AG04450 (cell line): ENCODE measurements around the gene LMBR1L. TPM values are rescaled to one million over a fixed set of nuclear protein-coding genes. Genes with fewer than 3 reads are reported as not detected.

Source experiments
- CTCF ChIA-PET: fragments of 300-600, 350-600 bp; formaldehyde crosslinking; extraction: SDS; loops from one replicate; lab custom pipeline; 2022; ENCODE audit warnings: antibody characterized with exemption, inconsistent platforms; lab: Charles Lee
- POLR2A ChIA-PET: fragments of 350-600 bp; formaldehyde crosslinking; extraction: SDS; loops from one replicate; lab custom pipeline; 2021; ENCODE audit warnings: antibody characterized with exemption, inconsistent platforms; lab: Yijun Ruan, JAX
- DNase-seq: peaks from one replicate; pipeline ENCODE4 v3.0.0-alpha.2; 2011; ENCODE audit warnings: low read depth, low spot score
- H3K27ac ChIP-seq: one replicate; pipeline ENCODE4 v1.5.1; 2012; ENCODE audit warnings: low read depth, low read length, control low read depth
- H3K27me3 ChIP-seq: one replicate; pipeline ENCODE4 v1.6.0; 2012; ENCODE audit warnings: low read length; ENCODE audit not compliant: control insufficient read depth, insufficient read depth
- H3K4me3 ChIP-seq: 2 replicates; pipeline ENCODE4 v1.5.1; 2011; ENCODE audit warnings: mild to moderate bottlenecking, low read depth, low read length, control low read depth
- H3K9me3 ChIP-seq: 2 replicates; pipeline ENCODE4 v1.5.1; 2012; ENCODE audit warnings: low read length; ENCODE audit not compliant: control insufficient read depth, insufficient read depth
- polyA plus RNA-seq: library from polyadenylated mRNA; depleted of rRNA; stranded (reverse); fragments of >200 nt; gene quantifications from 2 replicates; pipeline ENCODE4 v1.2.3, GENCODE V29; 2011
- TF ChIP-seq, protein P1 (sequence below): IDR thresholded peaks from 2 replicates; pipeline ENCODE4 v1.5.1; 2011; ENCODE audit warnings: low read depth, low read length, control low read depth, inconsistent platforms

The LMBR1L gene
- polyA plus RNA-seq, 1 experiment: 34.1 TPM

DNA sequence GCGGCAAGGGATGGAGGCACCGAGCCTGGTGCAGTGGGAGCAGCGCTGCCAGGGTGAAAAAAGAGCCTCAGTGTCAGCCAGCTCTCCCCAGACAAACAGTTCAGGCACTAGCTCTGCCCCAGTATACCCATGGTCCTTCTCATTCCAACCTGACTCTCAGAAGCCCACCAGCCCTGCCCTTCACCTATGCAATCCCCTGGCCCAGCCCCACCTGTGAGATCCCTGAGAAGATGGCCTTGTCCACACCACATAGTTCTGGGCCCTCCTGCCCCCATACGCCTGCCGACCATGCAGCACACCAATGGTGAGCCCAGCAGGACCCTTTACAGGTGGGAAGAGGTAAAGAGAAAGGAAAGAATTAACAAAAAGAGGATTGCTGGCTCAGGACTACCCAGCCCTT is 56.6 kb downstream of the LMBR1L start:
- ChIA-PET POLR2A (no interaction called here), CTCF (interaction anchor here (3.1 kb wide), 1 partner anchor 10 kb away, joined by 12 read pairs; no protein-coding TSS in a partner anchor)
- DNase-seq: no peak
- H3K4me3 ChIP-seq: no peak overlapping the region
- TF ChIP-seq, protein P1, sequence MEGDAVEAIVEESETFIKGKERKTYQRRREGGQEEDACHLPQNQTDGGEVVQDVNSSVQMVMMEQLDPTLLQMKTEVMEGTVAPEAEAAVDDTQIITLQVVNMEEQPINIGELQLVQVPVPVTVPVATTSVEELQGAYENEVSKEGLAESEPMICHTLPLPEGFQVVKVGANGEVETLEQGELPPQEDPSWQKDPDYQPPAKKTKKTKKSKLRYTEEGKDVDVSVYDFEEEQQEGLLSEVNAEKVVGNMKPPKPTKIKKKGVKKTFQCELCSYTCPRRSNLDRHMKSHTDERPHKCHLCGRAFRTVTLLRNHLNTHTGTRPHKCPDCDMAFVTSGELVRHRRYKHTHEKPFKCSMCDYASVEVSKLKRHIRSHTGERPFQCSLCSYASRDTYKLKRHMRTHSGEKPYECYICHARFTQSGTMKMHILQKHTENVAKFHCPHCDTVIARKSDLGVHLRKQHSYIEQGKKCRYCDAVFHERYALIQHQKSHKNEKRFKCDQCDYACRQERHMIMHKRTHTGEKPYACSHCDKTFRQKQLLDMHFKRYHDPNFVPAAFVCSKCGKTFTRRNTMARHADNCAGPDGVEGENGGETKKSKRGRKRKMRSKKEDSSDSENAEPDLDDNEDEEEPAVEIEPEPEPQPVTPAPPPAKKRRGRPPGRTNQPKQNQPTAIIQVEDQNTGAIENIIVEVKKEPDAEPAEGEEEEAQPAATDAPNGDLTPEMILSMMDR: no peak
- H3K27me3 ChIP-seq: no peaks in the 10 kb centered on the region
- no peaks in the 10 kb centered on the region; the same call in 1 of the 2 replicates for H3K9me3 ChIP-seq
- no peak overlapping the region for H3K27ac ChIP-seq

DNA sequence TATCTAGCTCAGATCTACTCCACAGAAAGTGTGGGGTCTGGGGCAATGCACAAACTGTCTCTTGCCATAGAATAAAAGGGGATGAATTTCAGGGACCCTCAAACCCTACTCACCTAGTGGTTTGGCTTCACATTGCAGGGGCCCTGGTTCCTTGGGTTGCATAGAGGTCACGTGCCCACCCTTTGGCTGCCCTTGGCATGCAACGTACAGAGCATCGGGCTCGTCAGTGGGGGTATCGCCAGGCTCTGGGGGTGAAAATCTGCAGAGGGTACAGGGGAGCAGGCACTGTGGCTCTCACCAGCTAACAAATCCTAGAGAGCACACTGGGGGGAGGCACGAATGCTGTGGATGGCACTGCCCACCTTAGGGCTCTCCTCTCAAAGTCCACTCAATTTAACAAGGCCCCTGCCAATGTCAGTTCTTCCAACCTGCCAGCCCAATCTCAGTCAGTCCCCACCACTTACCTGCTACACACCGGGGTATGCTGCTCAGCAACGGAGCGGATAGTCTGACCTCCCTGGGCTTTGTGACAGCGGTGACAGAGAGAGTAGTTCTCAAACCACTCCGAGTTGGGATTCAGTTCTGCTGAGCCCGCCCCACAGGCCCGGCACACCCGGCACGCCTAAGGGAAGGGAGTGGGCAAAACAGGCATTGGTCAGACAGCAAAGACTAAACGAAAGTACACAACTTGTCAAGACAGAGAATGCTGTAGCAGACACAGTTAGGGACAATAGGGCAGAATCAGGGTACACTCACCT is 58.0 kb downstream of the LMBR1L start:
- Histone ChIP-seq H3K27me3 (no peaks in the 10 kb centered on the region), H3K9me3 (no peaks in the 10 kb centered on the region; the same call in 1 of the 2 replicates), H3K27ac (no peak overlapping the region), H3K4me3 (no peak overlapping the region)
- ChIA-PET CTCF (interaction anchor here (0.6 kb wide), 1 partner anchor 9 kb away, joined by 3 read pairs; no protein-coding TSS in a partner anchor), POLR2A (no interaction called here)
- DNase-seq: no peak
- TF ChIP-seq, protein P1: no peak

DNA sequence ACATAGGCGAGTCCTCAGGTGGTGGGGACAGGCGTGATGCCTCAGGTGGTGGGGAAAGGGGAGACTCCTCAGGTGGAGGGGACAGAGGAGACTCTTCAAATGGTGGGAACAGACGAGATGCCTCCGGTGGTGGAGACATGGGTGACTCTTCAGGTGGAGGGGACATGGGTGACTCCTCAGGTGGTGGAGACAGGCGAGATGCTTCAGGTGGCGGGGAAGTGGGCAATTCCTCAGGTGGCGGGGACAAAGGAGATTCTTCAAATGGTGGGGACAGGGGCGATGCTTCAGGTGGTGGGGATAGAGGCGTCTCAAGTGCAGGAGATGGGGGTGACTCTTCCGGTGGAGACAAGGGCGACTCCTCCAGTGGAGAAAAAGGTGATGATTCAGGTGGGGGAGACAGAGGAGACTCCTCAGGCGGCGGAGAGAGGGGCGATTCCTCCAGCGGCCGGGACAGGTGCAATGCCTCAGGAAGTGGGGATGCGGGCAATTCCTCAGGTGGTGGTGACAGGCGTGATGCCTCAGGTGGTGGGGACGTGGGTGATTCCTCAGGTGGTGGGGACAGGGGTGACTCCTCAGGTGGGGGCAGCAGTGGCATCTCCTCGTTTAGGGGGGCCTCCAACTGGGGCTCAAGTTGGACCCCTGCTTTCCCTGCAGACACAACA is 58.7 kb downstream of the LMBR1L start:
- Histone ChIP-seq H3K9me3 (no peaks in the 10 kb centered on the region; the same call in 1 of the 2 replicates), H3K4me3 (no peak overlapping the region), H3K27ac (no peak overlapping the region), H3K27me3 (no peaks in the 10 kb centered on the region)
- ChIA-PET CTCF (interaction anchor here (0.6 kb wide), 1 partner anchor 8 kb away, joined by 3 read pairs; no protein-coding TSS in a partner anchor), POLR2A (no interaction called here)
- no peak for DNase-seq
- TF ChIP-seq, protein P1: no peak

DNA sequence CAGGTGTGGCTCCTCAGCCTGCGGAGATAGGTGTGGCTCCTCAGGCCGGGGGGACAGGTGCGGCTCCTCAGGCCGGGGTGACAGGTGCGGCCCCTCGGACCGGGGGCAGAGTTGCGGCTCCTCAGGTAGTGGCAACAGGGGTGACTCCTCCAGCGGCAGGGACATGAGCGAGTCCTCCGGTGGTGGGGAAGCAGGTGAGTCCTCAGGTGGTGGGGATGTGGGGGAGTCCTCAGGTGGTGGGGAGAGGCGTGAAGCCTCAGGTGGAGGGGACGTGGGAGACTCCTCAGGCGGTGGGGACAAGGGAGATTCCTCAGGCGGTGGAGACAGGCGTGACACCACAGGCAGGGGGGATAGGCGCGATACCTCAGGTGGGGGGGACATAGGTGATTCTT is 59.3 kb downstream of the LMBR1L start:
- POLR2A ChIA-PET: no interaction called here
- DNase-seq: no peak
- TF ChIP-seq, protein P1: no peak
- Histone ChIP-seq H3K27me3 (no peaks in the 10 kb centered on the region), H3K4me3 (no peak overlapping the region), H3K9me3 (no peaks in the 10 kb centered on the region; the same call in 1 of the 2 replicates), H3K27ac (no peak overlapping the region)
- CTCF ChIA-PET: no interaction called here
